ENCODE results near the gene SELP.

SELP gene

DNA sequence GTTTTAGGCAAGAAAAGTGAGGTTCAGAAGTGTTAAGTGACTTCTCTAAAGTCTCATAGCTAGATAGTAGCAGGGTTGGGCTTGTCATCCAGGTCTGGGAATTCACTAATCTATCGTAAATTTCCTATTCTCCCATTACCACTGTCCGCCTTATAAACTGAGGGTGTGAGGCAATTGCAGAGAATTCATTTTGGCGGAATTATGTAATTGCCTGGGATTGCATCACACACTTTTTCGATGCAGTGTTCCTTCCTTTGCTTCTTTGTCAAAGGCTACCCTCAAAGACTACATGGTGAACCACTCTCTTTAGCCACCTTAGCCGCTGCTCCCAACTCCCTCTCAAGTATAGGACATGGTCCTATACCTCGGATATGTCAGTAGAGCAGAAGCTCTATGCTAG, 19.1 kb downstream of the SELP start:
- Histone ChIP-seq H3K27me3 (ENCODE audit: control insufficient read depth, insufficient read depth, low read length) (no peaks in the 10 kb centered on the region), H3K36me3 (ENCODE audit: control insufficient read depth, insufficient read depth, low read length) (no peaks in the 10 kb centered on the region), H3K4me1 (ENCODE audit: control insufficient read depth, insufficient read depth, low read length) (no peaks in the 10 kb centered on the region), H3K9ac (ENCODE audit: low read length) (no peak overlapping the region), H3K4me3 (ENCODE audit: low read length) (no peak overlapping the region), H3K27ac (ENCODE audit: low read depth, low read length) (no peak overlapping the region)

DNA sequence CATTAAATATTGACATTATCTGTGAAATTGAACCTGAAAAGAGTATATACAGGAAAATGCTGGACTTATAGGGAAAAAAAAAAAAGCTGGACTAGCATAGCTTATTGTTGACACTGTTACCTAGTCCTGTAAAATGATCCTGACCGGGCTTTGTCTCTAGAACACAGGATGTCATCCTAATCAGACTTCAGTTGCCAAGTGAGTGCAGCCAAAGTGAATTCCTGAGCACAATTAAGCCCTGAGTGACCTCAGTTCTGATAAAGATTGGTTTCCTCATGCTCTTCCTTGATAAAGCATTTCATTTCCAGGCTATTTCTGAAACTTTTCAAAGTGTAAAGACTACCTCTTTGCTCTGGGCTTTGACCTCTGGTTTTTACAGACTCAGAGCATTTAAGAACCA, 19.8 kb downstream of the SELP start:
- Histone ChIP-seq H3K4me1 (ENCODE audit: control insufficient read depth, insufficient read depth, low read length) (no peaks in the 10 kb centered on the region), H3K4me3 (ENCODE audit: low read length) (no peak overlapping the region), H3K27me3 (ENCODE audit: control insufficient read depth, insufficient read depth, low read length) (no peaks in the 10 kb centered on the region), H3K27ac (ENCODE audit: low read depth, low read length) (no peak overlapping the region), H3K36me3 (ENCODE audit: control insufficient read depth, insufficient read depth, low read length) (no peaks in the 10 kb centered on the region), H3K9ac (ENCODE audit: low read length) (no peak overlapping the region)

DNA sequence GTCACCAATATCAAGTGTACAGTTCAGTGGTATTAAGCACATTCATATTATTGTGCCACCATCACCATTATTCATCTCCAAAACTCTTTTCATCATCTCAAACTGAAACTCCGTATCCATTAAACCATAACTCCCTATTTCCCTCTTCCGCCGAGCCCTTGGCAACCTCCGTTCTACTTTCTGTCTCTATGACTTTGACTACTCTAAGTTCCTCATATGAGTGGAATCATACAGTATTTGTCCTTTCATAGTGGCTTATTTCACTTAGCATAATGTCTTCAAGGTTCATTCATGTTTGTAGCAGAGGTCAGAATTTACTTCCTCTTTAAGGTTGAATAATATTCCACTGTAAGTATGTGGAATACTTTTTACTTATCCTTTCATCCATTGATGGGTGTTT, 21.7 kb downstream of the SELP start:
- no peak overlapping the region for H3K27ac ChIP-seq (ENCODE audit: low read depth, low read length)
- no peak overlapping the region for H3K9ac ChIP-seq (ENCODE audit: low read length)
- H3K36me3 ChIP-seq (ENCODE audit: control insufficient read depth, insufficient read depth, low read length): no peaks in the 10 kb centered on the region
- H3K4me1 ChIP-seq (ENCODE audit: control insufficient read depth, insufficient read depth, low read length): no peaks in the 10 kb centered on the region
- H3K4me3 ChIP-seq (ENCODE audit: low read length): no peak overlapping the region
- H3K27me3 ChIP-seq (ENCODE audit: control insufficient read depth, insufficient read depth, low read length): no peaks in the 10 kb centered on the region

DNA sequence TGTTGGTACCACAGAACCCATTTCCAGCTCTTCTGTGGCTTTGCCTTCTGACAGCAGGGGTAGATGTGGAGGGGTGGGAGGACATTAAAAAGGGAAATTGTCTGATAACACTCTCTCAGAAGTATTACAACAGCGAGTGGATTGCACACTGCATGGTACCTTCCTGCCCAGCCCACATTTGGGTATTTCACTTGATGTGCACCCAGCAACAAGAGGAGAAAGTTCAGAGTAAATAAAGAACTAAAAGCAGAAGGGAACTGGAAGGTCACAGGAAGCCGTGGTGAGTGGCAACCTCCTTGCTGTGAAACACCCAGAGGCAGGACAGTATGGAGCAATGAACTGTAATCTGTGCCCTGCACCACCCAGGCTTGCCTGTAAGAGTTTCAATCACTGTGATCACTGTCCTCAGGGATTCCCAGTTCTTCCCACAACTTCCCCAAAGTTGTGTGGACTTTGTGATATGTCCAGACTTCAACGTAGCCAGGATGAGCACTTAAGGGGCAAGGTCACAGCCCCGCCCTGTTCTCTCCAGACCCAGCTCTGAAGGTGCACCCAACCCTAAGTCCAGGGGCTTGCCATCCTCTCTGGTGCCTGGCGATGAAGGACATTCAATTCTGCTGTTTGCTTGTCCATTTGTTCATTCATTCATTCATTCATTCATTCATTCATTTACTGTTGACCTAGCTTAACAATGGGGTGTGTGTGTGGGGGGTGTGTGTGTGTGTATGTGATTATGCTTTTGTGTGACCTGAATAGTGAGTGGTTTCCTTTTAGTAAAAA, 25.0 kb downstream of the SELP start:
- H3K27ac ChIP-seq (ENCODE audit: low read depth, low read length): no peak overlapping the region

DNA sequence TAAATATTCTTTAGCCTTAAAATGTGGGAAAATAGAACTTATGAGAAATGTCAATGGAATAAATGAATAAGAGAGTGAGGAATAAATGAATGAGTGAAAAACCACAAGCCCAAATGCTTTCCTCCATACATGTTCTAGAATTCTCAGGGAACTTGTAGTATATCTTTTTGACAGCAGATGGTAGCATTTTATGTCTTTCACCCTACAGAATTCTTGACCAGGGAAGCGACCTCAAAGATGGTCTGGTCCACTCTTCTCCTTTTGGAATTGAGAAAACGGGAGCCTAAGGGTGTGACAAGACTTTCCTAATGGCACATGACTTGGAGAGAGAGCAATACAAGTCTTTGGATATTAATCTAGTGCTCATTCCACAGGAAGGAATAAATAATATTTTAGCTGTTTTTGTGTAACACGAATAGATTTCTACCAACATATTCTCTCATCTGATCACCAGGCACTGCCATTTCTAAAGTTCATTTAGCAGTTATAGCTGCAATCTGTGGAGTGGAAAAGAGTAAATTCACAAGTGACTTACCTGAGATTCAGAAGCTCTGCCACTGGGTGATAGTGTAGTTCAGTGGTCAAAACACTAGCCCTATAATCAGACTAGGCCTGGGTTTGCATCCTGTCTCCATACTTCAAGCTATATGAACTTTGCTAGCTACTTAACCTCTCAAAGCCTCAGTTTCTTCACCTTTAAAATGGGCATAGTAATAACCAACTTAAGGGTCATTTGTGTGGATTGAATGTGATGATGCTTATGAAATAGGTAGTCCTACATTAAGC, 28.6 kb downstream of the SELP start:
- H3K27ac ChIP-seq (ENCODE audit: low read depth, low read length): no peak overlapping the region
- H3K4me3 ChIP-seq (ENCODE audit: low read length): no peak overlapping the region
- no peaks in the 10 kb centered on the region for H3K27me3 ChIP-seq (ENCODE audit: control insufficient read depth, insufficient read depth, low read length)
- no peaks in the 10 kb centered on the region for H3K36me3 ChIP-seq (ENCODE audit: control insufficient read depth, insufficient read depth, low read length)
- H3K9ac ChIP-seq (ENCODE audit: low read length): no peak overlapping the region
- H3K4me1 ChIP-seq (ENCODE audit: control insufficient read depth, insufficient read depth, low read length): no peaks in the 10 kb centered on the region

More for the DNA sequence above, 25.0 kb downstream of the SELP start:
- H3K4me3 ChIP-seq (ENCODE audit: low read length): no peak overlapping the region
- H3K9ac ChIP-seq (ENCODE audit: low read length): no peak overlapping the region
- no peaks in the 10 kb centered on the region for H3K27me3 ChIP-seq (ENCODE audit: control insufficient read depth, insufficient read depth, low read length)
- no peaks in the 10 kb centered on the region for H3K36me3 ChIP-seq (ENCODE audit: control insufficient read depth, insufficient read depth, low read length)
- no peaks in the 10 kb centered on the region for H3K4me1 ChIP-seq (ENCODE audit: control insufficient read depth, insufficient read depth, low read length)

DNA sequence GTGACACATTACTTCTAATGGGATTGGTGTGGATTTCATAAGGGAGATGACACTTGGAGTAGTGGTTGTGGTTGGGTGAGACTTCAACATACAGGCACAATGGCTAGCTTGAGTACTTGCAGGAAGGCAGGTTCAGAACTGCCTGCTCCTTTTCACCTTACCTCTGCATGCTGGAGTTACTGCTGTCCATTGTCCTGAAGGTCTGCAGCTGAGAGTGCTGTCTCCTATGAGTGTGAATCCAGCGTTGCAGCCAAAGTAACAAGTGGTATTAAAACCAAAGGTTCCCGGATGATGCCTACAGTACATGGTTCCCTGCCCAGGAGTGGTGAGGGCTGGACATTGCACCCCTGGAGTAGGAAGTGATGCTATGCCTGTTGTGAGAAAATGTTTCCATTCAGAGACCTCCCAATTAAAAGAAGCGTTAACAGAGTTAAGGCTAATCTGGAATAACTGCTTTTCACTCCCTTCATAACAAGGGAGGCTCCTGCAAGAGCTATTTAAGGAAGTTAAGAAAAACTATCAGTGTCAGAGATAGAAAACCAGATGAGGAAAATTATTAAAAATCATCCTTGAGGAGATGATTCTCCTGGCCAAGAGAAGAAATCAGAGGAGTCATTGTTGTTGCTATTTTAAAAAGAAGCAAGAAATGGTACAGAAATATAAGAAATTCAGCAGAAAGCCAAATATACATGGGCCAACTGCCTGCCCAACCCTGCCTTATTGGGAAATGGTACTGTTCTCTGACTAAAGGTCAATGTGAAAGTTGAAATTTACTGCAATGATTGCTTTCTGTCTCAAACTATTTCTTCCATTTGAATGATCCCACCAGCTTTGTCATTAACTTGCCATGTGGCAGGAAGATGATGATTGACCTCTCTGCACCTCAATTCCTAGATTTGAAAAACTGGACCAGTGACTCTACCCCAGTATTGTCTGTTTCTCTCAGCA, 33.9 kb downstream of the SELP start:
- Histone ChIP-seq H3K4me3 (ENCODE audit: low read length) (no peak overlapping the region), H3K4me1 (ENCODE audit: control insufficient read depth, insufficient read depth, low read length) (no peaks in the 10 kb centered on the region), H3K9ac (ENCODE audit: low read length) (no peak overlapping the region), H3K36me3 (ENCODE audit: control insufficient read depth, insufficient read depth, low read length) (no peaks in the 10 kb centered on the region), H3K27me3 (ENCODE audit: control insufficient read depth, insufficient read depth, low read length) (no peaks in the 10 kb centered on the region), H3K27ac (ENCODE audit: low read depth, low read length) (no peak overlapping the region)

DNA sequence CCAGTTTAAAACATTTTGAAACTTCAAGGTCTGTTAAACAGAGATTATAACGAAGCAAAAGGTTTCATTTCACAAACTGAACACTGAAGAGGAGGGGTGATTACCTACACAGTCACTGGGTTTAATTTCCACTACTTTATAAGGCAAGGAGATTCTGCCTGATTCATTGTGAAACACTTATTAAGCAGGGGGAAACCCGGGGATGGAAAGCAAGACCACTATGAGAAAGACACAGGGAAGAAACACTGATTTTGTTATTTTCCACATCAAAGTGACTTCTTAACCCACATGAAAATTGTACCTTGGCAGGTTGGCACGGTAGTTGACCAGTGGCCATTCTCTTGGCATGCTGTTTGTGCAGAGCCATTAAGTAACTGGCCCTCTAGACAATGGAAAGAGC, 35.5 kb downstream of the SELP start:
- H3K27ac ChIP-seq (ENCODE audit: low read depth, low read length): no peak overlapping the region
- H3K36me3 ChIP-seq (ENCODE audit: control insufficient read depth, insufficient read depth, low read length): no peaks in the 10 kb centered on the region
- no peak overlapping the region for H3K4me3 ChIP-seq (ENCODE audit: low read length)
- no peaks in the 10 kb centered on the region for H3K4me1 ChIP-seq (ENCODE audit: control insufficient read depth, insufficient read depth, low read length)
- no peak overlapping the region for H3K9ac ChIP-seq (ENCODE audit: low read length)
- no peaks in the 10 kb centered on the region for H3K27me3 ChIP-seq (ENCODE audit: control insufficient read depth, insufficient read depth, low read length)

DNA sequence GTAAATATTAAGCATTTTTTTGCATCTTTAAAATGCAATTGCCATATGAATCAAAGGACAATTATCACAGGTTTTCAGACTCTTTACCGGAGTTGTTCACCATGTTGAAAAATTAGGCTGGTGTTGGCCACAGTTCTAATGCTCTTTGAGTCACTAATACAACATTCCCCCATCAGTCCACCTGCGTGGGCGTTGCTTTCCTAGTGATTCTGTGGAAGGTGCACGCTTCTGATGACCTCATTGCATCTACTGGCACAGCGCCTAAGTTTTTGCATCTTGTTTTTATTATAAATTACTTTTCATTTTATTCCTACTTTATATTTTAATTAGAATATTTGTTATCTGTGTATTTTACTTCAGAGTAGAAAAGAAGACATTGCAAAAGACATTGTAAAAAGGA, 39.0 kb downstream of the SELP start:
- no peak overlapping the region for H3K27ac ChIP-seq (ENCODE audit: low read depth, low read length)
- no peak overlapping the region for H3K9ac ChIP-seq (ENCODE audit: low read length)
- no peaks in the 10 kb centered on the region for H3K27me3 ChIP-seq (ENCODE audit: control insufficient read depth, insufficient read depth, low read length)
- no peak overlapping the region for H3K4me3 ChIP-seq (ENCODE audit: low read length)
- peaks cover 2% of the 10 kb centered on the region for H3K4me1 ChIP-seq (ENCODE audit: control insufficient read depth, insufficient read depth, low read length)
- no peaks in the 10 kb centered on the region for H3K36me3 ChIP-seq (ENCODE audit: control insufficient read depth, insufficient read depth, low read length)

DNA sequence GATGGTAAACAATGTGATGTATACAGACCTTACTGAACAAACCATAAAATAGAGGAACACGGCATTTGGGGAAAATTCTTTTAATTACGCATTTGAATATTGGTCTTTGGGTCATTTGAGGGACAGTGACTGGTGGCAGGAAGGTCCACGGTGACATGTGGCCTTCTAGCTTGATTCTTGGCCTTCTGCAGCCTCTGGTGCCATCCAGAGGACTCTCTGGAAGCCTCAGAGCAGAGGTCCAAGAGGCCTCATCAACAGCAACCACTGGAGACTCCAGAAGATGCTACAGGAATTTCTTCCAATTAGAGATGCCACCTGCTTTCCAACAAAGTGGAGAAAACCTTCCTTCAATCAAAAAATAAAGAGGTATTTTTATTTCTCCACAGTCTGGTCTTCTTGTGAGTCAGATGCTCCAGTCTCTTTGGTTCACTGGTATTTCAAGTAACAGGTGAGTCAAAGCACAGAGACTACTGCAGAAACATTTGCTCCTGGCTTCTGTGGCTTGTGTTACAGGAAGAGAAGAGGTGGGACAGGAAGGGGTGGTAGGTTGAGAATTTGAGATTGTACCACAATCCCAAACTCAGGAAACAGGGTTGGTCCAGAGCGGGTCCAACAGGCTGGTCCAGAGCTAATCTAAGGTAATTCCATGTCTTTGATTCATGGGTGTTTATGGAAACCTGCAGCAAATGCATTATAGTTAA, 41.0 kb downstream of the SELP start:
- Histone ChIP-seq H3K4me3 (ENCODE audit: low read length) (no peak overlapping the region), H3K4me1 (ENCODE audit: control insufficient read depth, insufficient read depth, low read length) (peaks cover 2% of the 10 kb centered on the region), H3K9ac (ENCODE audit: low read length) (no peak overlapping the region), H3K27ac (ENCODE audit: low read depth, low read length) (no peak overlapping the region), H3K36me3 (ENCODE audit: control insufficient read depth, insufficient read depth, low read length) (no peaks in the 10 kb centered on the region), H3K27me3 (ENCODE audit: control insufficient read depth, insufficient read depth, low read length) (no peaks in the 10 kb centered on the region)

DNA sequence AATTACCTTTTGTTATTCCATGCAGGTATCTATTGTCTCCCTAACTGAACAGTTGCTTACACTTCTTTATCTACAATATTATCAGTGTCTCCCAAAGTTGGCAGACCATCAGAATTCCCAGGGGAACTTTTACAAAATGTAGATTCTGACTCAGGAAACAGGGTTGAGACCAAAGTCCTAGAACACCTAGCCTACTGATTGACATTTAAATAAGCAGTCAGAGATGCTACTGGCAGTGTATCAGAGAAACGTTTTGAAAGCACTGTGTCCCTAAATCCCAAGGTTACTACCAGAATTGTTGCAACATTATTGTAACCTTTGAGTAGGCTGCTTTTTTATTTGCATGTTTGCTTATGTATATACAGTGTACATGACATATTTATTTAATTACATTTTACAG, 41.8 kb downstream of the SELP start:
- Histone ChIP-seq H3K4me3 (ENCODE audit: low read length) (no peak overlapping the region), H3K4me1 (ENCODE audit: control insufficient read depth, insufficient read depth, low read length) (peaks cover 2% of the 10 kb centered on the region), H3K36me3 (ENCODE audit: control insufficient read depth, insufficient read depth, low read length) (no peaks in the 10 kb centered on the region), H3K27me3 (ENCODE audit: control insufficient read depth, insufficient read depth, low read length) (no peaks in the 10 kb centered on the region), H3K27ac (ENCODE audit: low read depth, low read length) (no peak overlapping the region), H3K9ac (ENCODE audit: low read length) (no peak overlapping the region)

DNA sequence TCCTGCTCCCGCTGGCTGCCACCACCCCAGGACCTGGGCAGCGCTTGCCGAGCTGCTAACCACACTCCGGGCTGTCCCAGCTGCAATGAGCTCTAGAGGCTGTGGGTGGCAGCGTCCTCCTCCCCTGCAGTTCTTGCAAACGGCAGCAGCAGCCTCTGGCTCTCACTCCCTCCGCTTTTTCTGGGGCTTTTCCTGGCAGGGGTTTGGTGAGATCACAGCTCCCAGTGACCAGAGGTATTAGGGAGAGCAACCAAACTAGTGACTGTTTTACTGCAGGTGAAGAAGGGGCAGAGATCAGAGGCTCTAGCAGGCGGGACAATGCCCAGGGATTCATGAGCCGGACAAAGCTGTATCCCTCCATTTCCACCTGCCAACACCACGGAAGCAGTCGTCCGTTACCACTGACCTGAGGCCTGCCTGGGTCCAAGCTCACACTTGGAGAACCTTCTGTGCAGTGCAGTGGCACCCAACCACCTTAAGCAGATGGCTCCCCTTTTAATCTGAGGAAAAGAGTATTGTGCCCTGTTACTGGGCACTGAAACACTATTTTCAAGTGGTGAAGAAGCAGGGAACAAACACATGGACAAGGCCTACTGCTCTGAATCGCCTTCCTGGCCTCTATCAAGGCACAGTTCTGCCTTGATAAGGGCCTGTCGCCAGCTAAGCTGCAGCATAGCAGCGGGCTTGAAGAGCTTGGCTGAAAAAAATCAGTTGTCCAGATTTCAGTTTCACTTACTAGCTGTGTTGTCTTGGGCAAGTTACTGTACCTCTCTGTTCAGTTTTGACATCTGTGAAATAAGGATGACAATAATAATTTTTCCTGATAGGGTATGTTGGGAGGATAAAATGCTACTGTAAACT, 43.3 kb downstream of the SELP start, which contains the start of gene F5:
Gene F5, minus strand, starts transcription at position 87 of the 861 bp plus-strand sequence. CDS start 95 bp downstream, outside the sequence.
- Histone ChIP-seq H3K36me3 (ENCODE audit: control insufficient read depth, insufficient read depth, low read length) (no peaks in the 10 kb centered on the region), H3K4me1 (ENCODE audit: control insufficient read depth, insufficient read depth, low read length) (peaks cover 2% of the 10 kb centered on the region), H3K27ac (ENCODE audit: low read depth, low read length) (no peak within 1 kb of the TSS), H3K27me3 (ENCODE audit: control insufficient read depth, insufficient read depth, low read length) (no peaks in the 10 kb centered on the region), H3K4me3 (ENCODE audit: low read length) (peak within 1 kb of the TSS; percentile 46), H3K9ac (ENCODE audit: low read length) (no peak within 1 kb of the TSS)
